Effector CD4-positive, alpha-beta T cell (primary cell): Measurements from ENCODE around the gene FAM98B.
"Not testable (repeated sequence)": the region's sequence is repeated elsewhere in the genome, so short reads cannot be mapped to it uniquely, and the experiment has no call there.

Source experiments
- DNase-seq: peaks from one replicate; pipeline ENCODE4 v3.0.0-alpha.2; 2020
- total RNA-seq: gene quantifications from one replicate; lab custom pipeline; 2026; lab: John Stamatoyannopoulos, UW

FAM98B gene
- 16.1 reads per million, percentile 42 among the genes with 10 or more reads in this experiment for total RNA-seq

- peak; percentile 69 for DNase-seq
Observed at GRCh38 chr15:38453971-38454695, at the start of gene FAM98B. Gene FAM98B, plus strand, starts transcription at chr15:38454127. Its CDS starts 35 bp downstream, at chr15:38454162.

DNA sequence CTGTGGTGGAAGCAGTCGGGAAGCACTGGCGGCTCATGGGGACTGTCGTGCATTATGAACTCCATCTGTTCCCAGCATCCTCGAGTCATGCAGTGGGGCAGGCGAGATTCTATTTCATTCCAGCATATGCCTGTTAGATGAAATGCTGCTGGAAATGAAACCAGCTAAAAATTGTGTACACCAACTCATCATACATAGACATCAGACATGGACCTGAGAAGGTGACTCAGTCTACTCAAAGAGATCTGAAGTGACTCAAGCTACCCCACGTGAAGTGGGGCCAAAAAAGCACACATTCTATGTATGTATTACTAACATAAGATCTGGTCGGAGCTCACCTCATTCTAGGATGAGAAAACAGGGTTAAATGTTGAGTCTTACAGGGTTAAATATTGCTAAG lies 47.5 kb upstream of the FAM98B start:
- no peak for DNase-seq

- DNase-seq = no peak
Observed at GRCh38 chr15:38408576-38408975, 45.4 kb upstream of the FAM98B start.

DNA sequence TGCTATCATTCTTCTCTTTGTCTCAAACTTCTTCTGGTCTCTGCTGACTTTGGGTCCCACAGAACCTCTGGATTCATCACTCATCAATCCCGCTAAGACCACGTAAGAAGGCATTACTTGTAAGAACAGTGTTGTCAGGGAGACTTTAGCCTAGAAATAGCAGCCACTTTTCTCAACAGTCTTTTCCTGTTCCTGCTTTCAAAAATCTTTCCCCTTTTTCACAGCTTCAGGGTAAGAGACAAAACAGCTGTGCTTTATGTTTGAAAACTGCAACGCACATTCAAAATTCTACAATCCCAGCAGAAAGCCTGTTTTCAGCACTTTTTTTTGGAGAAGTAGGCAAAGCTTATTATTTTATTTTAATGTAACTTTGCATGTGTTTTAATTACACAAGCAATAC lies 42.0 kb upstream of the FAM98B start:
- DNase-seq = no peak

DNA sequence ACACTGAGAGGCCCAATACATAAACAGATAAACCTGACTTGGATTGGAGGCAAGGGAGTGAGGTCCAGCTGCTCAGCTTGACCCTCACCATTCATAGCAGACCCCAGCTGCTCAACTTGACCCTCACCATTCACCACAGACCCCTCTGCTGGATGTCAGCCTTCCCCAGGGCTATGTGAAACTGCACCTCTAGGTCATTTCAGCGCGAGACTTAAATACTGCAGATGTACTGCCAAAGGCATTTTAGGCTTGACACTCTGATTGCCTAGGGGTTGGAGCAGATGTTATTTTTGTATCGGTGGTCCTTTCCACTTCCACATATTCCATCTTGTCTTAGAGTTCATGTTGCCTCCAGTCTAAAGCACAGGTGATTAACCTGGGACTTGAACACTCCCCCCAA lies 41.5 kb upstream of the FAM98B start:
- no peak for DNase-seq

- no peak for DNase-seq
Observed at GRCh38 chr15:38414357-38414756, 39.6 kb upstream of the FAM98B start.

DNA sequence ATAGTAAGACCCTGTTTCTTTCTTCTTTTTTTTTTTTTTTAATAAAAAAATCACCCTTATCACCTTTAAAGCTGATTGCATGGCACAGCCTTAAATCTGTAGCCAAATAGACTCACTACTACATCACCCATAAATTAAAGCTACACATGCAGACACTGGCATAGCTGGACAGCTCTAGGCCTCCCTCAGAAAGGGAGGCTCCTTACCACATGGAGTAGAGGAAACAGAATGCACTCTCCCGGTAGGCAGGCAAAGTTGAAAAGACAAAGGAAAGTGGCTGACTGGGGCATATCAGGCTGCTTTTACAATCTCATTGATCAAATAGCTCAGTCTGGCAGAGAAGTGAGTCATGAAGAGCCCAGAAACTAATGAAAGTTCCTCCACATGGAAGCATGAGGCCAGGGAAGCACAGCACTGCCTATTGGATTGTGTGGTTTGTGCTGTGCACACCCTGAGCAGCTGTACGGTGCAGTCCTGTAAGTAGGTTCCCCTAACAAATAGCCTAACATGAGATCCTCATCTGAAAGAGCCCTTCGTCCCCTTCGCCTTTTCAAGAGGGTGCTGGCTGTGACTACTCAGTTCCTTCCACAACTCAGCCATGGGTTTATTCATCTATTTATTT lies 32.7 kb upstream of the FAM98B start:
- DNase-seq = no peak

GRCh38 chr15:38424101-38424552 lies 29.8 kb upstream of the FAM98B start:
- no peak for DNase-seq

GRCh38 chr15:38425269-38425668 lies 28.7 kb upstream of the FAM98B start:
- no peak for DNase-seq

DNA sequence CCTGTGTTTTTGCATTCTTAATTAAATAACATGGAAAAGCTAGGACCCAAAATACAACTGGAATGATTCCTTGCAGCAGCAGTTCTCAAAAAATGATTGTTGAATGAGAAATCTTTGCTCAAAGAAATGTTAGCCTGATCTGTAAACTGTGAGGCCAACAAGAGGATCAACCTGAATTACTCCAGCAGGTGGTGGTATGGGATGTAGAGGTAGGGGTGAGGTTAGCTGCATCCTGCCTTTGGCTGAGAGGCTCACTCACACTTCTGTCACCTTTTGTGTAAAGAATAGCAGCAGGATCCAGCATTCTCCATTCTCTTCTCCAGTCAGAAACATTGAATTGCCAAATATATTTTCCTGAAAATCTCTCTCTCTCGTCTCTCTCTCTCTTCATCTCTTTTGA lies 26.5 kb upstream of the FAM98B start:
- no peak for DNase-seq

DNA sequence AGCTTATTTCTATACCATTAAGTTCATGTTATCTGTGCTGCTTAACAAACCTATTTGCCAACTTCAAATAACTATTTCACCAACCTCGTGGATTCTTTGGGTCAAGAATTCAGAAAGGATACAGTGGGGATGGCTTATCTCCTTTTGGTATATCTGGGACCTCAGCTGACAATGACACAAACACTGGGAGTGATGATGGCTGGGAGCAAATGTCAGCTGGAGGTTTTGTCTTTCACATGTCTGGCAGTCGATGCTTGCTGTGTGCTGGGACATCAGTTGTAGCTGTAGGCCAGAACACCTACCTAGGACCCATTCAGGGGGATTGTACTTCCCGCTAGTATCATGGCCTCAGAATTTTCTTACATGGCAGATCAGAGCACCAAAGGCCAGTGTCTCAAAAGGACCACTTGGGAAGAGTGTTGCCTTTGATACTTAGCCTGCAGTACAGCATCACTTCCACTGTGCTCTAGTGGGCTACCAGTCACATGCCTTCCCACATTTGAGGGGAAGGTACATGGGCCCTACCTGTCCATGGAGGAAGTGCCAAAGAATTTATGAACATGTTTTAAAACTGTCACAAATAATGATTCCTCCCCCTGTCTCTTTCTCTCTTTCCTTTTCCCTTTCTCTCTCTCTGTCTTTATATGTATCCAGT lies 23.7 kb upstream of the FAM98B start:
- no peak for DNase-seq

DNA sequence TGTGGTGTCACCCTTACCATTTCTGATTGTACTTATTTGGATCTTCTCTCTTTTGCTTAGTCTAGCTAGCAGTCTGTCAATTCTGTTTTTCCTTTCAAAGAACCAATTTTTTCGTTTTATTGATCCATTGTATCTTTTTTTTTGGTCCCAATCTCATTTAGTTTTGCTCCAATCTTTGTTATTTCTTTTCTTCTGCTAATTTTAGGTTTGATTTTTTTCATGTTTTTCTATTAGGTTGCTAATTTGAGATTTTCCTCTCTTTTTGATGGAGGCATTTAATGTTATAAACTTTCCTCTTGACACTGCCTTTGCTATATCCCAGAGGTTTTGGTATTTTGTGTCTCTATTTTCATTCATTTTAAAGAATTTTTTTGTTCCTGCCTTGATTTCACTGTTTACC lies 16.9 kb upstream of the FAM98B start:
- DNase-seq = no peak

DNA sequence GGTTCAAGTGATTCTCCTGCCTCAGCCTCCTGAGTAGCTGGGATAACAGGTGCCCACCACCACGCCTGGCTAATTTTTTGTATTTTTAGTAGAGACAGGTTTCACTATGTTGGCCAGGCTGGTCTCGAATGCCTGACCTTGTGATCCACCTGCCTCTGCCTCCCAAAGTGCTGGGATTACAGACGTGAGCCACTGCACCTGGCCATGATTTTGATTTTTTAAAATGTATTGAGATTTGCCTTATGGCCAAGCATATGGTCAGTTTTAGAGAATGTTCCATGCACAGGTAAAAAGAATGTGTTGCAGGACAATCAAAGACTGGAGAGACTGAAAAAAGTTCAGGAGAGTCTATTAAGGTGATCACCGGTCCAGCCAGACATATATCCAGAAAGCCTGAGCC lies 16.3 kb upstream of the FAM98B start:
- not testable (repeated sequence) for DNase-seq

- no peak for DNase-seq
Observed at GRCh38 chr15:38438031-38438986, 15.6 kb upstream of the FAM98B start.

DNA sequence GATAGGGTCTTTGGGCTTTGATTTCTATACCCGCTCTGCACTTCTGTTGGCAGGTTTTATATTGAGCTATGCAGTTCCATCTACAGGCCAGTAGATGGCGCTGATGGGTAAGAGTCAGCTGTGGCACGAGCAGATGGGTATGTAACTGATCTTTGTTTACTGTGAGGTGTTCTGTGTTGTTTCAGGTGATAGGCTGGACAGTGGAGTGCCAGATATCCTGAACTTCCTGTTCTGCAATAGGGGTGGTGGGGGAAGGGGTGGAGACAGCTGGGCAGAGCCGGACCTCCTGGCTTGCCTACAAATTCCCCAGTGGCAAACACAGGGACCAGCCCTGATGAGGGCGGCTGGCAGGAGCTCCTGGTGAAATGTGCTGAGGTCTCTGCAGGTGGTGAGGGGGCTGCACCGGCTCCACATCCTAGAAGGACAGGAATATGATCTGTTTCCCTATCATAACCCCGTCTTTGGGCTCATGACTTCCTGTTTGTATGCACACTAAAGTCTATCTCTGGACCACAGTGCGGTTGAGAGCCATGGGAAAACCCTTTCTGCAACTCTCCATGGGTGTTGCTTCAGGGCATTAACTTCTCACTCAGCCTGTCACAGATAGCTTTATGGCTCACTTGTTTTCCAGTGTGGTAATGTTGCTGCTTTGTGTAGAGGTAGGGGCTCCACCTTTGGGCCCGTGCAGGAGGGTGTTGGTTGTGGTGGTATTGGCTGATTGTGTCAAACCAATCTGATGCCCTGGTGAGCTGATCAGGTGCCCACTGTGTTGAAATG lies 13.4 kb upstream of the FAM98B start:
- DNase-seq = peak; percentile 36

DNA sequence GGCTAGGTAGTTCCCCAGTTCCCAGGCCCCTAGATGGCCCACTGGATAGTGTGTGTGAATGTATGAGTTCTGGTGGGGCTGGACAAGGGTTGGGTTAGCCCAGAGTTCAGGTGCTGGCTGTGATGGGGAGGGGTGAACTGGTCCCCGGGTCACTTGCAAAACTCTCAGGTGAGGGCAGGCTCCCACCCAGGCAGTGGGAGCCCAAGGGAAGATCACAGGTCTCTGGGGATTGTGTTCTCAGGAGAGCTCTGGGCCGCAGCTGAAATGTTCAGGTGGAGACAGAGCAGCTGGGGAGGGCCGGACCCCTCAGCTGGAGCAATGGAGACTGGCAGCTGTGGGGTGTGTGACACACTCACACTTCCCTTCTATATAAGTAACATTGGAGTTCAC lies 12.8 kb upstream of the FAM98B start:
- no peak for DNase-seq

- no peak for DNase-seq
Observed at GRCh38 chr15:38454696-38455090, 766 bp downstream of the FAM98B start.

- no peak for DNase-seq
Observed at GRCh38 chr15:38455092-38455491, 1.2 kb downstream of the FAM98B start.

GRCh38 chr15:38458646-38459045 lies 4.7 kb downstream of the FAM98B start:
- DNase-seq = no peak

DNA sequence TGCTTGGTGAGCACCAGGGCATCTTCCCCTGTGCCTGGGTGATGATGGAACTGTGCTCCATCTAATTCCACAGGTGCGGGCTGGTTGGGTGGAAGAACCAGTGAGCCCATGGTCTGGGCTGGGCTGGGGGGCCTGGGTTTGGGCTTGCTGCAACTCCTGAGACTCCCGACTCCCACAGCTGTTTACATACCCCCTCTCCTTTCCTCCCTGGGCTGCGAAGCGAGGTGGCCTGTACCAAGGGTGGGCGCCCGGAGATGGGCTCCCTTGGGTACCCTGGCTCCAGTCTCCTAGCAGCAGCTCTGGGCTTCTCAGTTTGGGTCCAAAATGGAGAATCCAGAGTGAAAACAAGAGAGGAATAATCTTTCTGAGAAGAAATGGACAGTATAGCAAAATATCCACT lies 5.6 kb downstream of the FAM98B start:
- DNase-seq = no peak

GRCh38 chr15:38460543-38460942 lies 6.6 kb downstream of the FAM98B start:
- no peak for DNase-seq
